K562 (cell line): Measurements from ENCODE around the gene PSD2. TPM values are rescaled to one million over a fixed set of nuclear protein-coding genes. Genes with fewer than 3 reads are reported as not detected.
A peak's percentile ranks its signal among the peaks of the same experiment; 100 is the strongest.

Source experiments
- BRF1 ChIP-seq: IDR thresholded peaks from 3 replicates; pipeline ENCODE4 v1.6.1; 2011; ENCODE audit warnings: borderline replicate concordance, mild to moderate bottlenecking; ENCODE audit not compliant: insufficient read length; ENCODE audit errors: extremely low read depth
- CBFA2T3 ChIP-seq: fragments of 450-650 bp; IDR thresholded peaks from 2 replicates; pipeline ENCODE4 v1.6.1; 2017
- JUN ChIP-seq, 2 experiments: sonication (generic) in 1 of 2; formaldehyde crosslinking in 1 of 2; IDR thresholded peaks; 2 replicates each; pipeline versions ENCODE4 v1.6.1 to v1.8.0; 2012 to 2022; ENCODE audit warnings: borderline replicate concordance in 2 of 2, mild to moderate bottlenecking in 2 of 2, improper control_type of control experiment in 1 of 2, low read depth in 1 of 2, low read length in 1 of 2, missing genetic modification reagents in 1 of 2
- POLR2B ChIP-seq: fragments of 450-650 bp; IDR thresholded peaks from 2 replicates; pipeline ENCODE4 v1.6.1; 2018; ENCODE audit warnings: low read depth; ENCODE audit not compliant: partially characterized antibody
- SNIP1 ChIP-seq: fragments of 450-650 bp; IDR thresholded peaks from 2 replicates; pipeline ENCODE4 v1.7.1; 2017; ENCODE audit warnings: low read depth, mild to moderate bottlenecking
- SREBF2 ChIP-seq: sonication (generic); formaldehyde crosslinking; IDR thresholded peaks from 2 replicates; pipeline ENCODE4 v1.4.0; 2020; ENCODE audit warnings: mild to moderate bottlenecking, missing genetic modification reagents
- polyA plus RNA-seq, 8 experiments: library from polyadenylated mRNA; depleted of rRNA in 4 of 8; stranded (reverse) in 5 of 8; unstranded in 3 of 8; fragments of >200 nt; fragmentation: Nextera tagmentation in 2 of 8; fragmentation: Illumina TruSeq in 1 of 8; extraction: Ambion mirVana in 2 of 8; extraction: Trizol in 1 of 8; gene quantifications; 2 replicates each; pipeline versions ENCODE4 v1.2.1 to v1.2.3, GENCODE V29; 2011 to 2014; ENCODE audit warnings: inconsistent platforms in 1 of 8, missing spikeins in 1 of 8
- total RNA-seq, 7 experiments: library from RNA; depleted of rRNA in 6 of 7; stranded (reverse); fragments of >200 nt in 6 of 7; fragmentation: Illumina TruSeq in 2 of 7; extraction: Trizol in 2 of 7; gene quantifications; 2 replicates each; pipeline versions ENCODE4 v1.2.1 to v1.2.3, GENCODE V29; 2011 to 2021; ENCODE audit warnings: low replicate concordance in 1 of 7
- TF ChIP-seq, protein P1 (sequence below): fragments of 450-650 bp; IDR thresholded peaks from 2 replicates; pipeline ENCODE4 v1.6.1; 2016; ENCODE audit warnings: low read depth
- TF ChIP-seq, protein P2 (sequence below): sonication (generic); formaldehyde crosslinking; IDR thresholded peaks from 2 replicates; pipeline ENCODE4 v1.8.0; 2022; ENCODE audit warnings: missing genetic modification reagents, mild to moderate bottlenecking, moderate library complexity, borderline replicate concordance
- TF ChIP-seq, protein P3 (sequence below), 2 experiments: IDR thresholded peaks in 1 of 2; conservative IDR thresholded peaks in 1 of 2; 2 replicates each; pipeline ENCODE4 v1.6.1; 2016; ENCODE audit warnings: low read depth in 2 of 2, mild to moderate bottlenecking in 1 of 2, missing compliant biosample characterization in 1 of 2, missing genetic modification characterization in 1 of 2, moderate library complexity in 1 of 2
- TF ChIP-seq, protein P4 (sequence below): IDR thresholded peaks from 2 replicates; pipeline ENCODE4 v1.6.1; 2012; ENCODE audit warnings: low read depth, low read length, improper control_type of control experiment, borderline replicate concordance

Gene PSD2
- total and polyA plus RNA-seq, 9 of the 15 experiments (the other 6 are each of a cell fraction or from before 2014, with no cell fraction given) = 0.01 to 0.09 (median 0.04) TPM; not detected in 4

DNA sequence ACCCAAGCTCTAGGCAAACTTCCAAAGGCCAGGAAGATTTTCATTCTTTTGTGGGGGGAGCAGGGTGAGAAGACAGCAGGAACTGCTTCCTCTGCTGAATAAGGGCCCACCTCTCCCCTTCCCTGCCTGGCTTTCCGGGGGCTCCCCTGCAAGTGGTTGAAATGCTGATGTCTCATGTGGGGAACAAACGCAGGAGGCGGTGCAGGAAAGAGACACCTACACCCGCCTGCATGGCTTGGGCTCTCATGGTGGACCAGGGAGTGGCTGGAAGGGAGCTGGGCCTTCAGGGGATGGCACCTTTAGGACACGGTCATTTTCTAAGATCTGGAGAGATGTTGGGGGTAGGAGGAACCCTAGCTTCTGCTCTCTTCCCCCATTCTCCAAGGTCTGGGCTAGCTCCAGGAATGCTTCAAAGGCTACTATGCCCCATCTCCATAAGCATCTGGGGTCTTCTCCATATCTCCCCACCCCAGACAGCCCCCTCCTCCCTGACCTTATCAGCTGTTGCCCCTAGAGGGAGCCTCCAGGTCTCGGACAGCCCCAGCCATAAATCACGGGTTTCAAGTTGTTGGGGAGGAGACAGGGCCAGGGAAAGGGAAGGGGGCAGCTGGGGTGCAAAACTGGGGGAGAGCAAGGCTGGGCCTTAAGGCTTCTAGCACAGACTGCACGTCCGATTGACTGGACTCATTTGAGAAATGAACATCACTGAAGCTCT, 76.6 kb downstream of the PSD2 start (continued):
- TF ChIP-seq, protein P1, sequence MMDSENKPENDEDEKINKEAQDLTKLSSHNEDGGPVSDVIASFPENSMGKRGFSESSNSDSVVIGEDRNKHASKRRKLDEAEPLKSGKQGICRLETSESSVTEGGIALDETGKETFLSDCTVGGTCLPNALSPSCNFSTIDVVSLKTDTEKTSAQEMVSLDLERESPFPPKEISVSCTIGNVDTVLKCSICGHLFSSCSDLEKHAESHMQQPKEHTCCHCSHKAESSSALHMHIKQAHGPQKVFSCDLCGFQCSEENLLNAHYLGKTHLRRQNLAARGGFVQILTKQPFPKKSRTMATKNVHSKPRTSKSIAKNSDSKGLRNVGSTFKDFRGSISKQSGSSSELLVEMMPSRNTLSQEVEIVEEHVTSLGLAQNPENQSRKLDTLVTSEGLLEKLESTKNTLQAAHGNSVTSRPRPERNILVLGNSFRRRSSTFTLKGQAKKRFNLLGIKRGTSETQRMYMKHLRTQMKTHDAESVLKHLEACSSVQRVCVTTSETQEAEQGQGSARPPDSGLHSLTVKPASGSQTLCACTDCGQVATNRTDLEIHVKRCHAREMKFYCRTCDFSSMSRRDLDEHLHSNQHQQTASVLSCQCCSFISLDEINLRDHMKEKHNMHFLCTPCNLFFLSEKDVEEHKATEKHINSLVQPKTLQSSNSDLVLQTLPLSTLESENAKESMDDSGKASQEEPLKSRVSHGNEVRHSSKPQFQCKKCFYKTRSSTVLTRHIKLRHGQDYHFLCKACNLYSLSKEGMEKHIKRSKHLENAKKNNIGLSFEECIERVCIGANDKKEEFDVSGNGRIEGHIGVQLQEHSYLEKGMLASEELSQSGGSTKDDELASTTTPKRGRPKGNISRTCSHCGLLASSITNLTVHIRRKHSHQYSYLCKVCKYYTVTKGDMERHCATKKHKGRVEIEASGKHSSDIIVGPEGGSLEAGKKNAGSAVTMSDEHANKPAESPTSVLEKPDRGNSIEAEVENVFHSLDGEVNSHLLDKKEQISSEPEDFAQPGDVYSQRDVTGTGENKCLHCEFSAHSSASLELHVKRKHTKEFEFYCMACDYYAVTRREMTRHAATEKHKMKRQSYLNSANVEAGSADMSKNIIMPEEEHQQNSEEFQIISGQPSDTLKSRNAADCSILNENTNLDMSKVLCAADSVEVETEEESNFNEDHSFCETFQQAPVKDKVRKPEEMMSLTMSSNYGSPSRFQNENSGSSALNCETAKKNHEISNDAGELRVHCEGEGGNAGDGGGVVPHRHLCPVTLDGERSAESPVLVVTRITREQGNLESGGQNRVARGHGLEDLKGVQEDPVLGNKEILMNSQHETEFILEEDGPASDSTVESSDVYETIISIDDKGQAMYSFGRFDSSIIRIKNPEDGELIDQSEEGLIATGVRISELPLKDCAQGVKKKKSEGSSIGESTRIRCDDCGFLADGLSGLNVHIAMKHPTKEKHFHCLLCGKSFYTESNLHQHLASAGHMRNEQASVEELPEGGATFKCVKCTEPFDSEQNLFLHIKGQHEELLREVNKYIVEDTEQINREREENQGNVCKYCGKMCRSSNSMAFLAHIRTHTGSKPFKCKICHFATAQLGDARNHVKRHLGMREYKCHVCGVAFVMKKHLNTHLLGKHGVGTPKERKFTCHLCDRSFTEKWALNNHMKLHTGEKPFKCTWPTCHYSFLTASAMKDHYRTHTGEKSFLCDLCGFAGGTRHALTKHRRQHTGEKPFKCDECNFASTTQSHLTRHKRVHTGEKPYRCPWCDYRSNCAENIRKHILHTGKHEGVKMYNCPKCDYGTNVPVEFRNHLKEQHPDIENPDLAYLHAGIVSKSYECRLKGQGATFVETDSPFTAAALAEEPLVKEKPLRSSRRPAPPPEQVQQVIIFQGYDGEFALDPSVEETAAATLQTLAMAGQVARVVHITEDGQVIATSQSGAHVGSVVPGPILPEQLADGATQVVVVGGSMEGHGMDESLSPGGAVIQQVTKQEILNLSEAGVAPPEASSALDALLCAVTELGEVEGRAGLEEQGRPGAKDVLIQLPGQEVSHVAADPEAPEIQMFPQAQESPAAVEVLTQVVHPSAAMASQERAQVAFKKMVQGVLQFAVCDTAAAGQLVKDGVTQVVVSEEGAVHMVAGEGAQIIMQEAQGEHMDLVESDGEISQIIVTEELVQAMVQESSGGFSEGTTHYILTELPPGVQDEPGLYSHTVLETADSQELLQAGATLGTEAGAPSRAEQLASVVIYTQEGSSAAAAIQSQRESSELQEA = no peak
- TF ChIP-seq CBFA2T3 (0 out of 2 replicates have a peak, but pooled peaks have one; percentile 18), SNIP1 (no peak), POLR2B (no peak), JUN (IDR thresholded peaks at IDR 0.05; ENCODE audit: borderline replicate concordance, low read depth, low read length) (no peak), JUN (CRISPR knock-in tag; IDR thresholded peaks at IDR 0.05; ENCODE audit: borderline replicate concordance) (no peak), SREBF2 (CRISPR knock-in tag) (no peak), BRF1 (no peak)
- TF ChIP-seq, protein P2, sequence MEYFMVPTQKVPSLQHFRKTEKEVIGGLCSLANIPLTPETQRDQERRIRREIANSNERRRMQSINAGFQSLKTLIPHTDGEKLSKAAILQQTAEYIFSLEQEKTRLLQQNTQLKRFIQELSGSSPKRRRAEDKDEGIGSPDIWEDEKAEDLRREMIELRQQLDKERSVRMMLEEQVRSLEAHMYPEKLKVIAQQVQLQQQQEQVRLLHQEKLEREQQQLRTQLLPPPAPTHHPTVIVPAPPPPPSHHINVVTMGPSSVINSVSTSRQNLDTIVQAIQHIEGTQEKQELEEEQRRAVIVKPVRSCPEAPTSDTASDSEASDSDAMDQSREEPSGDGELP (CRISPR knock-in tag) = peak; percentile 20; the same call in 1 of the 2 replicates
- TF ChIP-seq, protein P3, sequence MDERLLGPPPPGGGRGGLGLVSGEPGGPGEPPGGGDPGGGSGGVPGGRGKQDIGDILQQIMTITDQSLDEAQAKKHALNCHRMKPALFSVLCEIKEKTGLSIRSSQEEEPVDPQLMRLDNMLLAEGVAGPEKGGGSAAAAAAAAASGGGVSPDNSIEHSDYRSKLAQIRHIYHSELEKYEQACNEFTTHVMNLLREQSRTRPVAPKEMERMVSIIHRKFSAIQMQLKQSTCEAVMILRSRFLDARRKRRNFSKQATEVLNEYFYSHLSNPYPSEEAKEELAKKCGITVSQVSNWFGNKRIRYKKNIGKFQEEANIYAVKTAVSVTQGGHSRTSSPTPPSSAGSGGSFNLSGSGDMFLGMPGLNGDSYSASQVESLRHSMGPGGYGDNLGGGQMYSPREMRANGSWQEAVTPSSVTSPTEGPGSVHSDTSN (CRISPR knock-in tag; IDR thresholded peaks at IDR 0.05; ENCODE audit: low read depth) = no peak
- TF ChIP-seq, protein P3 (tag; conservative IDR thresholded peaks at IDR 0.05; ENCODE audit: low read depth) = peak; percentile 84
- TF ChIP-seq, protein P4, sequence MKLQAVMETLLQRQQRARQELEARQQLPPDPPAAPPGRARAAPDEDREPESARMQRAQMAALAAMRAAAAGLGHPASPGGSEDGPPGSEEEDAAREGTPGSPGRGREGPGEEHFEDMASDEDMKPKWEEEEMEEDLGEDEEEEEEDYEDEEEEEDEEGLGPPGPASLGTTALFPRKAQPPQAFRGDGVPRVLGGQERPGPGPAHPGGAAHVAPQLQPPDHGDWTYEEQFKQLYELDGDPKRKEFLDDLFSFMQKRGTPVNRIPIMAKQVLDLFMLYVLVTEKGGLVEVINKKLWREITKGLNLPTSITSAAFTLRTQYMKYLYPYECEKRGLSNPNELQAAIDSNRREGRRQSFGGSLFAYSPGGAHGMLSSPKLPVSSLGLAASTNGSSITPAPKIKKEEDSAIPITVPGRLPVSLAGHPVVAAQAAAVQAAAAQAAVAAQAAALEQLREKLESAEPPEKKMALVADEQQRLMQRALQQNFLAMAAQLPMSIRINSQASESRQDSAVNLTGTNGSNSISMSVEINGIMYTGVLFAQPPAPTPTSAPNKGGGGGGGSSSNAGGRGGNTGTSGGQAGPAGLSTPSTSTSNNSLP = no peak
